GM12873 (cell line): ENCODE results near the gene SETDB1.

Experiments
- CTCF ChIP-seq: IDR thresholded peaks from 2 replicates; pipeline ENCODE4 v1.5.1; 2012; ENCODE audit warnings: low read depth, mild to moderate bottlenecking, moderate library complexity, low read length, control low read depth; ENCODE audit not compliant: insufficient read depth; ENCODE audit errors: missing control alignments

SETDB1 gene

GRCh38 chr1:151013518-151013917 lies 87.4 kb downstream of the SETDB1 start:
- TF ChIP-seq CTCF, result no peak
